Keratinocyte (primary cell): Measurements from ENCODE around the gene NRBF2. TPM values are rescaled to one million over a fixed set of nuclear protein-coding genes. Genes with fewer than 3 reads are reported as not detected.
"Not testable (repeated sequence)": the region's sequence is repeated elsewhere in the genome, so short reads cannot be mapped to it uniquely, and the experiment has no call there.

ENCODE experiments used
- DNase-seq: peaks from one replicate; pipeline ENCODE4 v3.0.0-alpha.2; 2011; ENCODE audit warnings: low read depth, missing footprints, low spot score
- FAIRE-seq: peaks from 2 replicates; lab custom pipeline; 2011; peaks lifted over from hg19 to GRCh38; lab: Jason Lieb, UNC
- H2AFZ ChIP-seq: 2 replicates; pipeline ENCODE4 v1.6.0; 2012; ENCODE audit warnings: low read length, control low read depth, inconsistent platforms; ENCODE audit not compliant: control insufficient read depth
- H3K27ac ChIP-seq: 2 replicates; pipeline ENCODE4 v1.5.1; 2011; ENCODE audit warnings: low read length; ENCODE audit not compliant: control insufficient read depth, insufficient read depth
- H3K27me3 ChIP-seq: 3 replicates; pipeline ENCODE4 v1.6.0; 2011; ENCODE audit warnings: low read length; ENCODE audit not compliant: control insufficient read depth, insufficient read depth; ENCODE audit errors: extremely low read depth
- H3K36me3 ChIP-seq, 2 experiments: 2 replicates in 1 of 2; 3 replicates in 1 of 2; pipeline ENCODE4 v1.5.1; 2011; ENCODE audit warnings: low read length in 2 of 2, mild to moderate bottlenecking in 1 of 2; ENCODE audit not compliant: control insufficient read depth in 2 of 2, insufficient read depth in 2 of 2; ENCODE audit errors: extremely low read depth in 1 of 2
- H3K4me1 ChIP-seq: 3 replicates; pipeline ENCODE4 v1.5.1; 2011; ENCODE audit warnings: low read length; ENCODE audit not compliant: control insufficient read depth, insufficient read depth; ENCODE audit errors: extremely low read depth
- H3K4me2 ChIP-seq: 3 replicates; pipeline ENCODE4 v1.6.0; 2011; ENCODE audit warnings: low read depth, low read length; ENCODE audit not compliant: control insufficient read depth, insufficient read depth; ENCODE audit errors: extremely low read depth
- H3K4me3 ChIP-seq, 3 experiments: fragments of 200-600 bp in 1 of 3; sonication (generic) in 1 of 3; 2 replicates in 2 of 3; 3 replicates in 1 of 3; pipeline ENCODE4 v1.5.1; 2011 to 2016; ENCODE audit warnings: low read length in 3 of 3, mild to moderate bottlenecking in 3 of 3, control low read depth in 2 of 3, inconsistent platforms in 1 of 3, low read depth in 1 of 3, mixed read lengths in 1 of 3, mixed run types in 1 of 3, moderate library complexity in 1 of 3; ENCODE audit not compliant: control insufficient read depth in 2 of 3, insufficient read depth in 2 of 3; ENCODE audit errors: extremely low read depth in 1 of 3
- H3K79me2 ChIP-seq: 2 replicates; pipeline ENCODE4 v1.6.0; 2012; ENCODE audit warnings: low read length; ENCODE audit not compliant: control insufficient read depth, insufficient read depth
- H3K9ac ChIP-seq: 3 replicates; pipeline ENCODE4 v1.6.0; 2011; ENCODE audit warnings: low read length; ENCODE audit not compliant: control insufficient read depth, insufficient read depth; ENCODE audit errors: extremely low read depth
- H3K9me1 ChIP-seq: 3 replicates; pipeline ENCODE4 v1.6.0; 2011; ENCODE audit warnings: low read length; ENCODE audit not compliant: control insufficient read depth, insufficient read depth; ENCODE audit errors: extremely low read depth
- H3K9me3 ChIP-seq: 2 replicates; pipeline ENCODE4 v1.5.1; 2012; ENCODE audit warnings: low read depth, low read length; ENCODE audit not compliant: control insufficient read depth
- H4K20me1 ChIP-seq: 3 replicates; pipeline ENCODE4 v1.6.0; 2011; ENCODE audit warnings: low read length; ENCODE audit not compliant: control insufficient read depth, insufficient read depth; ENCODE audit errors: extremely low read depth
- CTCF ChIP-seq, 3 experiments: IDR thresholded peaks in 1 of 3; conservative IDR thresholded peaks in 1 of 3; optimal IDR thresholded peaks in 1 of 3; 2 replicates in 2 of 3; 3 replicates in 1 of 3; pipeline versions ENCODE3 to v1.5.1; 2011; ENCODE audit warnings: low read length in 3 of 3, mild to moderate bottlenecking in 3 of 3, moderate library complexity in 2 of 3, control low read depth in 1 of 3, inconsistent platforms in 1 of 3; ENCODE audit not compliant: insufficient read depth in 2 of 3; ENCODE audit errors: extremely low read depth in 1 of 3
- EZH2 ChIP-seq: IDR thresholded peaks from one replicate; pipeline ENCODE4 v1.6.1; 2012; ENCODE audit warnings: inconsistent platforms, mild to moderate bottlenecking, low read length, moderate library complexity
- dilution Hi-C: fragments of 300-500 bp; cut with MboI; formaldehyde crosslinking; loops from one replicate; pipeline ENCODE4 v1.7.0; 2020; ENCODE audit warnings: low sequenced_read_pairs; ENCODE audit not compliant: extremely low pct_ligation_motif_present
- polyA plus RNA-seq, 5 experiments: library from polyadenylated mRNA; depleted of rRNA in 3 of 5; stranded (reverse) in 3 of 5; stranded (forward) in 1 of 5; unstranded in 1 of 5; fragments of >200 nt; gene quantifications; 1 replicate in 1 of 5; 2 replicates in 3 of 5; 3 replicates in 1 of 5; pipeline versions ENCODE4 v1.2.1 to v1.2.3, GENCODE V29; 2011 to 2012; ENCODE audit warnings: missing spikeins in 2 of 5, low read depth in 1 of 5, low replicate concordance in 1 of 5

Gene NRBF2
- polyA plus RNA-seq, 1 donor (not counting 4 experiments of a cell fraction or from before 2014, with no cell fraction given), result 31.1 TPM

DNA sequence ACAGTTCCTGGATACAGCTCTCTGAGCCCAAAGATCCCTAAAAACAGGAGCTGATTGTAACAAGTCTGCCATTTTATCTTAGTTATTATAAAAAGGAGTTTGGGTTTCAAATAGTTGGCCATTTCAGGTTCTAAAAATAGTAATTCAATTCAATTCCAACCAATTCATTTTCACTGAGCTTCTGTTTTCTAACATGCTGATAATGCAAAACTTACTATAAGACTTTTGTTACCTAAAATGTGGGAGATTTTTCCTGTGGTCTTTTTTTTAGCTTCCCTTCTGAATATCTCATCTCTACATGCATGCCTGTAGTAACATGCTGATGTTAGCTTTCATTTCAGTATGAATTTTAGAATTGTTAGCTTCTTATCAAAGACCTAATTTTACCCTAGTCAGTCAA is 13.4 kb downstream of the NRBF2 start:
- peaks cover 0 to 7% of the 10 kb centered on the region in 2 experiments for H3K36me3 ChIP-seq
- FAIRE-seq (no peak), DNase-seq (no peak)
- no peak for TF ChIP-seq EZH2
- no peak for TF ChIP-seq CTCF (optimal IDR thresholded peaks at IDR 0.05 in 1 of 3, IDR thresholded peaks at IDR 0.05 in 1 of 3, conservative IDR thresholded peaks at IDR 0.05 in 1 of 3; ENCODE audit: extremely low read depth in 1 of 3, insufficient read depth in 2 of 3, low read length in 3 of 3)
- no peak overlapping the region for H2AFZ ChIP-seq
- no peak overlapping the region for H3K27ac ChIP-seq
- H3K4me2 ChIP-seq, result no peak overlapping the region
- no peak overlapping the region for H3K9ac ChIP-seq
- H3K4me3 ChIP-seq, result no peak overlapping the region
- no peaks in the 10 kb centered on the region for H3K9me3 ChIP-seq
- no peaks in the 10 kb centered on the region for H3K27me3 ChIP-seq
- H3K4me1 ChIP-seq, result no peaks in the 10 kb centered on the region
- dilution Hi-C loops, result no loop called here
- no peaks in the 10 kb centered on the region for H4K20me1 ChIP-seq
- H3K9me1 ChIP-seq, result no peaks in the 10 kb centered on the region
- H3K79me2 ChIP-seq, result peaks cover 69% of the 10 kb centered on the region

- Histone ChIP-seq H3K4me3 (no peak overlapping the region), H3K4me1 (no peaks in the 10 kb centered on the region), H3K9me3 (no peaks in the 10 kb centered on the region), H3K9ac (no peak overlapping the region), H3K36me3 (peaks cover 0 to 13% of the 10 kb centered on the region in 2 experiments), H2AFZ (no peak overlapping the region), H3K27me3 (no peaks in the 10 kb centered on the region), H4K20me1 (no peaks in the 10 kb centered on the region), H3K9me1 (no peaks in the 10 kb centered on the region), H3K27ac (no peak overlapping the region), H3K4me2 (no peak overlapping the region), H3K79me2 (peaks cover 34% of the 10 kb centered on the region)
- FAIRE-seq, result no peak
- no peak for DNase-seq
- TF ChIP-seq EZH2 (no peak), CTCF (optimal IDR thresholded peaks at IDR 0.05 in 1 of 3, IDR thresholded peaks at IDR 0.05 in 1 of 3, conservative IDR thresholded peaks at IDR 0.05 in 1 of 3; ENCODE audit: extremely low read depth in 1 of 3, insufficient read depth in 2 of 3, low read length in 3 of 3) (no peak)
- dilution Hi-C loops, result no loop called here
Observed at GRCh38 chr10:63150745-63151144, 17.6 kb downstream of the NRBF2 start.

DNA sequence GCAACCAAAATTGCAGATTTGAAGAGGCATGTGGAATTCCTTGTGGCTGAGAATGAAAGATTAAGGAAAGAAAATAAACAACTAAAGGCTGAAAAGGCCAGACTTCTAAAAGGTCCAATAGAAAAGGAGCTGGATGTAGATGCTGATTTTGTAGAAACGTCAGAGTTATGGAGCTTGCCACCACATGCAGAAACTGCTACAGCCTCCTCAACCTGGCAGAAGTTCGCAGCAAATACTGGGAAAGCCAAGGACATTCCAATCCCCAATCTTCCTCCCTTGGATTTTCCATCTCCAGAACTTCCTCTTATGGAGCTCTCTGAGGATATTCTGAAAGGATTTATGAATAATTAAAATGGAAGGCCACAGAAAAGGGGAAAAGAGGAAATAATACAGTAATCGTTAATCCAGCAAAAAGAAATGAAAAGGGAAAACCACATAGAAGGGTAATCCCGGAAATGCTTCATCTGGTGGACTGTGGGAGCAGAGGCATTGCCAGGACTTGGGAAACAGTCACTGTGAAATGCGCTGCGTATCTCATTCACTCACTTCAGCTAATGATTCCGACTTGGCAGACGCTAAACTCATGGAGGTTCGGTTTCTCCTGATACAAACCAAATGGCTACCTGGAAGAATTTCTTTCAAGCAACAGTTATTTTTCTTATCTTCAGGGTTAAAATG is 20.9 kb downstream of the NRBF2 start:
- H3K79me2 ChIP-seq, H3K9me1 ChIP-seq, H3K27ac ChIP-seq, H3K9me3 ChIP-seq, H3K36me3 ChIP-seq, H3K4me3 ChIP-seq, H3K4me2 ChIP-seq, dilution Hi-C loops, FAIRE-seq, H4K20me1 ChIP-seq, H3K9ac ChIP-seq, H3K27me3 ChIP-seq, DNase-seq, H3K4me1 ChIP-seq, H2AFZ ChIP-seq: not testable (repeated sequence)
